ENCODE measurements around the gene ADAM19.

DNA sequence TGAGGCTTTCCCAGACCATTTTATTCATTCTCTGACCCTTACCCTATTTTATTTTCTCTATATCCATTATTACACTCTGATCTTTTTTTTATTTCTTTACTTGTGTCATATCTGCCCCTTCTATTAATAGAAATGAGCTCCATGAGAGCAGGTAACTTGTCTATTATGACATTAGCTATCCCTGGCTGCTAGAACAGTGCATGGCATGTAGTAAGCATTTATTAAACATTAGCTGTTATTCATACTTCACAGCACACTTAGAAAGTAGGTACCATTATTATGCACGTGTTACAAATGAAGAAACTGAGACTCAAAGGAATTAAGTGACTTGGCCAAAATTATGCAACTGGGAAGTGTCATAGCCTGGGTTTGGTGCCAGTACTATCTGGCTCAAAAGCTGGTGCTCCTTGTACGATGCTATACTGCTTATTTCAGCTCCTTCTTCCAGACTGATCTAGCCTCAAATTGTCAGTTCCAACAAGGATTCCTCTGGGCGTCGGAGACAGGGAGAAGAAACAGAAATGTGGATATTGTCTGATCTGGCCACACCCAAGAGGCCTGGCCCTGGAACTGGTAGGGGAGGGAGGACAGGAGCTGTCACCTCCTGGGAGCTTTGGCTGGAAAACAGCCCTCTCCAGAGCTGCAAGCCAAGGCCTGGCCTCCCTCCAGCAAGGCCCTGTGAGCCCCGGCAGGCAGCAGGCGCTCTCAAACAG is 126.4 kb downstream of the ADAM19 start:
- TF ChIP-seq, protein P1, sequence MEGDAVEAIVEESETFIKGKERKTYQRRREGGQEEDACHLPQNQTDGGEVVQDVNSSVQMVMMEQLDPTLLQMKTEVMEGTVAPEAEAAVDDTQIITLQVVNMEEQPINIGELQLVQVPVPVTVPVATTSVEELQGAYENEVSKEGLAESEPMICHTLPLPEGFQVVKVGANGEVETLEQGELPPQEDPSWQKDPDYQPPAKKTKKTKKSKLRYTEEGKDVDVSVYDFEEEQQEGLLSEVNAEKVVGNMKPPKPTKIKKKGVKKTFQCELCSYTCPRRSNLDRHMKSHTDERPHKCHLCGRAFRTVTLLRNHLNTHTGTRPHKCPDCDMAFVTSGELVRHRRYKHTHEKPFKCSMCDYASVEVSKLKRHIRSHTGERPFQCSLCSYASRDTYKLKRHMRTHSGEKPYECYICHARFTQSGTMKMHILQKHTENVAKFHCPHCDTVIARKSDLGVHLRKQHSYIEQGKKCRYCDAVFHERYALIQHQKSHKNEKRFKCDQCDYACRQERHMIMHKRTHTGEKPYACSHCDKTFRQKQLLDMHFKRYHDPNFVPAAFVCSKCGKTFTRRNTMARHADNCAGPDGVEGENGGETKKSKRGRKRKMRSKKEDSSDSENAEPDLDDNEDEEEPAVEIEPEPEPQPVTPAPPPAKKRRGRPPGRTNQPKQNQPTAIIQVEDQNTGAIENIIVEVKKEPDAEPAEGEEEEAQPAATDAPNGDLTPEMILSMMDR (IDR thresholded peaks at IDR 0.05; ENCODE audit: poor library complexity), result no peak
- TF ChIP-seq EZH2 (IDR thresholded peaks at IDR 0.05; ENCODE audit: borderline replicate concordance) (no peak), EZH2phosphoT487 (IDR thresholded peaks at IDR 0.05; ENCODE audit: low read depth, severe bottlenecking, unreplicated experiment) (no peak)
